ENCODE measurements around the gene UPK2. TPM values are rescaled to one million over a fixed set of nuclear protein-coding genes. Genes with fewer than 3 reads are reported as not detected.

The UPK2 gene
- total and polyA plus RNA-seq, 2 of the 13 experiments (the other 11 are each of a cell fraction or from before 2014, with no cell fraction given), result not detected

DNA sequence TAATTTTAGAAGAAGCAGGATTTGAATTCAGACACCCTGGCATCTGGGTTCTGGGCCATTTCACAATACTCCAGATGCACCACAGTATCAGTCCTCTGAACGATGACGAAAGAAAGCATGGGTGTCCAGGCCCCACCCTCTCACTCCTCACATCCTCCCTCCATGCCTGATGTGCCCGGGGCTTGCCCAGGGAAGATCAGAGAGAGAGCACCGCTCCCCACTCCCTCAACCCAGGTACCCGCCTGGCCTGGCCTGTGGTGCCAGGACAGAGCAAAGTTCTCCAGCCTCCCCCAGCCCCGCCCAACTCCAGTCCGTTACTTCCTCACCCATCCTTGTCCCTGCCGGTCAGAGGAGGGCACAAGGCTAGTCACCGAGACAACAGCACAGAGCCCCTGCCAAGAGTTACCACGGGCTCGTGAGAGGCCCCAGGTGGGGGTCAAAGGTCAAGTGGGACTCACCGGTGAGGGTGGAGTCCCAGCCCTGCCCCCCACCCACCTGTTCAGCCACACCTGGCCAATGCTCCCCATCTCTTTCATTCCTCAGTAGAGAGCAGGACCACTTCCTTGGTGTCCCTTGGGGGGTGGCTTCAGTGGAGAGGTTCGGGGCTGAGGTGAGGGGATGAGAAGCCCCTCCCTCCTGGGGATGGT lies 38.5 kb upstream of the UPK2 start (continued):
- TF ChIP-seq GATAD1 (CRISPR knock-in tag; IDR thresholded peaks at IDR 0.05) (no peak), NCOA2 (CRISPR knock-in tag; IDR thresholded peaks at IDR 0.05) (no peak), IRX3 (CRISPR knock-in tag; IDR thresholded peaks at IDR 0.05; ENCODE audit: borderline replicate concordance, low read depth) (no peak), TARDBP (CRISPR knock-in tag; IDR thresholded peaks at IDR 0.05) (no peak), POLR2G (IDR thresholded peaks at IDR 0.05; ENCODE audit: low read depth, low read length) (peak; percentile 19; the same call in 1 of the 2 replicates), STAT5B (CRISPR knock-in tag; IDR thresholded peaks at IDR 0.05) (no peak), NFYB (CRISPR knock-in tag; IDR thresholded peaks at IDR 0.05) (no peak), TAF15 (IDR thresholded peaks at IDR 0.05; ENCODE audit: low read depth, low read length, poor library complexity, severe bottlenecking) (no peak), ZNF7 (CRISPR knock-in tag; IDR thresholded peaks at IDR 0.05) (no peak), GZF1 (CRISPR knock-in tag; IDR thresholded peaks at IDR 0.05) (no peak), NR1H2 (CRISPR knock-in tag; IDR thresholded peaks at IDR 0.05; ENCODE audit: borderline replicate concordance, low read depth) (no peak), ZNF253 (CRISPR knock-in tag; IDR thresholded peaks at IDR 0.05; ENCODE audit: borderline replicate concordance) (no peak), WIZ (CRISPR knock-in tag; IDR thresholded peaks at IDR 0.05) (no peak), NR2F6 (IDR thresholded peaks at IDR 0.05) (peak; percentile 89), NR2F6 (CRISPR knock-in tag; IDR thresholded peaks at IDR 0.05) (peak; percentile 87), SALL1 (CRISPR knock-in tag; IDR thresholded peaks at IDR 0.05) (no peak)
- TF ChIP-seq, protein P1, sequence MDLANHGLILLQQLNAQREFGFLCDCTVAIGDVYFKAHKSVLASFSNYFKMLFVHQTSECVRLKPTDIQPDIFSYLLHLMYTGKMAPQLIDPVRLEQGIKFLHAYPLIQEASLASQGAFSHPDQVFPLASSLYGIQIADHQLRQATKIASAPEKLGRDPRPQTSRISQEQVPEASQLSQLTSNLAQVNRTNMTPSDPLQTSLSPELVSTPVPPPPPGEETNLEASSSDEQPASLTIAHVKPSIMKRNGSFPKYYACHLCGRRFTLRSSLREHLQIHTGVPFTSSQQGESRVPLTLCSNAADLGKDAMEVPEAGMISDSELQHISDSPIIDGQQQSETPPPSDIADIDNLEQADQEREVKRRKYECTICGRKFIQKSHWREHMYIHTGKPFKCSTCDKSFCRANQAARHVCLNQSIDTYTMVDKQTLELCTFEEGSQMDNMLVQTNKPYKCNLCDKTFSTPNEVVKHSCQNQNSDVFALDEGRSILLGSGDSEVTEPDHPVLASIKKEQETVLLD (CRISPR knock-in tag; IDR thresholded peaks at IDR 0.05; ENCODE audit: low read depth), result no peak
- TF ChIP-seq, protein P2, sequence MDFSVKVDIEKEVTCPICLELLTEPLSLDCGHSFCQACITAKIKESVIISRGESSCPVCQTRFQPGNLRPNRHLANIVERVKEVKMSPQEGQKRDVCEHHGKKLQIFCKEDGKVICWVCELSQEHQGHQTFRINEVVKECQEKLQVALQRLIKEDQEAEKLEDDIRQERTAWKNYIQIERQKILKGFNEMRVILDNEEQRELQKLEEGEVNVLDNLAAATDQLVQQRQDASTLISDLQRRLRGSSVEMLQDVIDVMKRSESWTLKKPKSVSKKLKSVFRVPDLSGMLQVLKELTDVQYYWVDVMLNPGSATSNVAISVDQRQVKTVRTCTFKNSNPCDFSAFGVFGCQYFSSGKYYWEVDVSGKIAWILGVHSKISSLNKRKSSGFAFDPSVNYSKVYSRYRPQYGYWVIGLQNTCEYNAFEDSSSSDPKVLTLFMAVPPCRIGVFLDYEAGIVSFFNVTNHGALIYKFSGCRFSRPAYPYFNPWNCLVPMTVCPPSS (IDR thresholded peaks at IDR 0.05), result no peak
- TF ChIP-seq, protein P3, sequence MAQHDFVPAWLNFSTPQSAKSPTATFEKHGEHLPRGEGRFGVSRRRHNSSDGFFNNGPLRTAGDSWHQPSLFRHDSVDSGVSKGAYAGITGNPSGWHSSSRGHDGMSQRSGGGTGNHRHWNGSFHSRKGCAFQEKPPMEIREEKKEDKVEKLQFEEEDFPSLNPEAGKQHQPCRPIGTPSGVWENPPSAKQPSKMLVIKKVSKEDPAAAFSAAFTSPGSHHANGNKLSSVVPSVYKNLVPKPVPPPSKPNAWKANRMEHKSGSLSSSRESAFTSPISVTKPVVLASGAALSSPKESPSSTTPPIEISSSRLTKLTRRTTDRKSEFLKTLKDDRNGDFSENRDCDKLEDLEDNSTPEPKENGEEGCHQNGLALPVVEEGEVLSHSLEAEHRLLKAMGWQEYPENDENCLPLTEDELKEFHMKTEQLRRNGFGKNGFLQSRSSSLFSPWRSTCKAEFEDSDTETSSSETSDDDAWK (CRISPR knock-in tag; IDR thresholded peaks at IDR 0.05), result no peak

All from HepG2 (cell line).